ENCODE measurements around the gene BNIP5. TPM values are rescaled to one million over a fixed set of nuclear protein-coding genes. Genes with fewer than 3 reads are reported as not detected.
"Not testable (repeated sequence)": the region's sequence is repeated elsewhere in the genome, so short reads cannot be mapped to it uniquely, and the experiment has no call there.

Gene BNIP5
- polyA plus RNA-seq, 3 donors = 0.10 to 0.18 (median 0.11) TPM

DNA sequence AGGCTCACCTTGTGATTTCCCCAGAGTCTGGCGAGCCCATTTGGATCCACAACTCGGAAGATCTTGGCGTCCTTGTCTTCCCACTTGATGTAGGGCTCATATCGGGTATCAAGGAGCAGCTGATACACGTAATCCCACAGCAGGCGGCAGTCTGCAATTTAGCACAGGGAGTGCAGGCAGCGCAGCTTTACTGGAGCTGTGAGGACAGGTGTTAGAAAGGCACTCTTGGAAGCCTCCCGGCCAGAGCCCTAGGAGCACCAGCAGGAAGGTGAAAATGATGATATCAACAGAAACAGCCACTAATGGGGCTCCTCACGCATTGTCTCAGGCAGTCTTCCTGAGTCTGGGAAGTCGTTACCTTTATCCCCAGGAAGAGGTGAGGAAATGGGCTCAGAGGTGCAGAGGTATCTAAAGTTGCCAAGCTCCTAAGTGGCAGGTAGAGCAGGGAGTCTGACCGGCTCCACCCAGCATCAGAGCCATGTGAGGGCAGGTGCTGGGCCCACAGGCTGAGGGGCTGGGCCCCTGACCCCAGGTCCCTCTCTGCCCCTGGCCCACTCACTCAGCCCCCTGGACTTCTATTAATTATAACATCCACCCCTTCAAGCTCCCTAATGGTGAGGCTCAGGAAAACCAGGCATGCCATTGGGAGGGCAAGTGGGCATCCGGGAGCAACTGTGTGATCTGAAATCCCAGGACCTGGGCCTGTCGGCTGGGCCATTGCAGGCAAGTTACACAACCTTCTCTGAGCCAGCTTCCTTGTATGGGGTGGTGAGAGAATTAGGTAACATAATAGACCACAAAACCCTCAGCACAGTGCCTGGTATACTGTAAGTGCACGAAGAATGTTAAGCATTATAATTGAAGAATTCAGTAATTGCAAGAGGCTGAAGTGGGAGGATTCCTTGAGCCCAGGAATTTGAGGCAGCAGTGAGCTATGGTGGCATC, 32.5 kb upstream of the BNIP5 start:
- no peak for DNase-seq (ENCODE audit: extremely low read depth in 1 of 11, low read depth in 9 of 11, low spot score in 4 of 11)

GRCh38 chr6:36368421-36368820, 31.7 kb upstream of the BNIP5 start:
- DNase-seq (ENCODE audit: extremely low read depth in 1 of 11, low read depth in 9 of 11, low spot score in 4 of 11) = no peak

- no peak for DNase-seq (ENCODE audit: extremely low read depth in 1 of 11, low read depth in 9 of 11, low spot score in 4 of 11)
These were observed 31.1 kb upstream of the BNIP5 start for GRCh38 chr6:36367743-36368142.

DNA sequence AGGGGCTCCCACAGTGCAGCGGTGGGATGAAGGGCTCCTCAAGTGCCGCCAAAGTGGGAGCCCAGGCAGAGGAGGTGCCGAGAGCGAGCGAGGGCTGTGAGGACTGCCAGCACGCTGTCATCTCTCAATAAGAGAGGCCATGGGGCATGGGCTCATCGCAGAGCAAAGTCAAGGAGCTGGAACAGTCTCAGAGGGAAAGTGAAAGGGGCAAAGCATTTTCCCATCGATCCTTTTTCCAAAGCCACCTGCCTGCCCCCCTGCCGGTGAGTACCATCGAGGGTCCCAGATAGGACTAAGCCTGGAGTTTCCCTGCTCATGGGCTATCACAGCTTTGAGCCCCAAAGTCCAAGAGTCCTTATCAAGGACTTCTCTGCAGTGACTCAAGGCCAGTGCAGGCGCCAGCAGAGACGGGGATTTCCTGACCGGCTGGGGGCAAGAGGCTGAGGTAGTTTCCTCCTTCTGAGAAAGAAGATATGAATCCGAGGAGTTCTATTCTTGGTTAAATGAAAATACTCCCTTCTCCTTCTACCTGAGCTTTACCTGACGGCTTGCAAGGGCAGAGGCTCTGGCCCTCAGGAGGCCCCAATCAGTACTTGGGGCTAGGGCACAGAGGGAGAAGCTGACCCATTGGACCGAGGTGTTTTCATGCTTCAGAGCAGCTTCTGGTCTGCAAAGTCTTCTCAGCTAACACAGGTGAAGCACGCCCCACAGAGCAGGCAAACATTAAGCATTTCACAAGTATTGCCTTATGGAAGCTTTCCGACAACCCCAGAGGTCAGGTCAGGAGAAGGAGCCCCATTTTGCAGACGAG, 28.2 kb upstream of the BNIP5 start:
- no peak for DNase-seq (ENCODE audit: extremely low read depth in 1 of 11, low read depth in 9 of 11, low spot score in 4 of 11)

- not testable (repeated sequence) for DNase-seq (ENCODE audit: extremely low read depth in 1 of 11, low read depth in 9 of 11, low spot score in 4 of 11)
These were observed 27.5 kb upstream of the BNIP5 start for GRCh38 chr6:36364061-36364635.

DNA sequence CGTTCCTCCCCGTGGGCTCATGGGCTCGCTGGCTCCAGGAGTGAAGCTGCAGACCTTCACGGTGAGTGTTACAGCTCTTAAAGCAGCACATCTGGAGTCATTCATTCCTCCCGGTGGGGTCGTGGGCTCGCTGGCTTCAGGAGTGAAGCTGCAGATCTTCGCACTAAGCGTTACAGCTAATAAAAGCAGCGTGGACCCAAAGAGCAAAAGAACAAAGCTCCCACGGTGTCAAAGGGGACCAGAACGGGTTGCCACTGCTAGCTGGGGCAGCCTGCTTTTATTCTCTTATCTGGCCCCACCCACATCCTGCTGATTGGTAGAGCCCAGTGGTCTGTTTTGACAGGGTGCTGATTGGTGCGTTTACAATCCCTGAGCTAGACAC, 26.7 kb upstream of the BNIP5 start:
- not testable (repeated sequence) for DNase-seq (ENCODE audit: extremely low read depth in 1 of 11, low read depth in 9 of 11, low spot score in 4 of 11)

- DNase-seq (ENCODE audit: extremely low read depth in 1 of 11, low read depth in 9 of 11, low spot score in 4 of 11) = no peak
These were observed 26.1 kb upstream of the BNIP5 start for GRCh38 chr6:36362551-36363370.

DNA sequence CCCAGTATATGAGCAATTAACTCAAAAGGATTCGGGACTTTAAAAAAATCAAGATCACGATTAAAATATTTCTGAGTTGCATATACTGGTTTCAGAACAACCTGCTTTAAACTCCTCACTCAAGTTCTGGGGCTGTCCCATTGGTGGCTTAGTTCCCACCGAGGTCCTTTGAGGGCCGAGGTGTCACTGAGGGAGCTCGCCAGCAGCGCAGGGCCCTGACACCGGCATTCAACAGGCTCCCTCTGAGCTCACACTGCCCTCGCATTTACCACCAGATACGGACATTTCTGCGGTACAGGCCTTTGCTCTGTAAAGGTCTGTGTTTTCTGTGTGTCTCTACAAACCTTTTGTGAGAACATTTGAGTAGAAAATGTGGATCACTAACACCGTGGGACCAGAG, 24.4 kb upstream of the BNIP5 start:
- DNase-seq (ENCODE audit: extremely low read depth in 1 of 11, low read depth in 9 of 11, low spot score in 4 of 11) = no peak

- DNase-seq (ENCODE audit: extremely low read depth in 1 of 11, low read depth in 9 of 11, low spot score in 4 of 11) = peak; percentile 52 to 83 (median 72)
These were observed 23.8 kb upstream of the BNIP5 start for GRCh38 chr6:36360241-36361054.

GRCh38 chr6:36358226-36358915, 21.7 kb upstream of the BNIP5 start:
- no peak for DNase-seq (ENCODE audit: extremely low read depth in 1 of 11, low read depth in 9 of 11, low spot score in 4 of 11)

GRCh38 chr6:36357872-36358225, 21.2 kb upstream of the BNIP5 start:
- no peak for DNase-seq (ENCODE audit: extremely low read depth in 1 of 11, low read depth in 9 of 11, low spot score in 4 of 11)

DNA sequence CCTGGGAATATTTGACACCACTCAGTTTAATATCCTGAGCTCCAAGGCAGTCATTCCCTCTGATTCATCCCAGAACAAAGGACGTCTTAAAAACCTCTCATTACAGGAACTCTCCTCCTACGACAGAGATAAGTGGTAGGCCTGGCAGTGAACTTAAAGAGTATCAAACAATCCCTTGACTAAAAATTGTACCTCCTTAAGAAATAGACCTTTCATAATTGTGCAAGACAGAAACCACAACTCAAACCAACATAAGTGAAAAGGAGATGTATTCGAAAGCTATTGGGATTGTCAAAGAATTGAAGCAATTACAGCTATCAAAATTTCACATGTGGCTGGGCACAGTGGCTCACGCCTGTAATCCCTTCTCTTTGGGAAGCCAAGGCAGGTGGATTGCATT, 19.1 kb upstream of the BNIP5 start:
- DNase-seq (ENCODE audit: extremely low read depth in 1 of 11, low read depth in 9 of 11, low spot score in 4 of 11) = no peak

DNA sequence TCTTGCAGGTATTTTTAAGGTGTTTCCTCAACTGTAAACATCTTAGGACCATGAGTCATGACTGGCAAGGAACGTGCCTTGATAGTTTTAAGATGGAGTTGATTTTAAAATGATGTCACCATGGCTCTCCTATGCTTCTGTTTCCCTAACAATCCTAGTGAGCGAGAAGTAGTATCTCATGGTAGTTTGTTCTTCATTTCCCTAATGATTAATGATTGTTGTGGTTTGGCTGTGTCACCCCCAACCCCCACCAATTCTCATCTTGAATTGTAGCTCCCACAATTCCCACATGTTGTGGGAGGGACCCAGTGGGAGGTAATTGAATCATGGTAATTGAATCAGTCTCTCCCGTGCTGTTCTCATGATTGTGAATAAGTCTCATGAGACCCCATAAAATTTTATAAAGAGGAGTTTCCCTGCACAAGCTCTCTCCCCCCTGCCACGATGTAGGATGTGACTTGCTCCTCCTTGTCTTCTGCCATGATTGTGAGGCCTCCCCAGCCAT, 16.8 kb upstream of the BNIP5 start:
- DNase-seq (ENCODE audit: extremely low read depth in 1 of 11, low read depth in 9 of 11, low spot score in 4 of 11) = no peak

GRCh38 chr6:36352477-36353157, 15.9 kb upstream of the BNIP5 start:
- DNase-seq (ENCODE audit: extremely low read depth in 1 of 11, low read depth in 9 of 11, low spot score in 4 of 11) = no peak

GRCh38 chr6:36350681-36351571, 14.2 kb upstream of the BNIP5 start:
- no peak for DNase-seq (ENCODE audit: extremely low read depth in 1 of 11, low read depth in 9 of 11, low spot score in 4 of 11)

GRCh38 chr6:36350082-36350481, 13.4 kb upstream of the BNIP5 start:
- DNase-seq (ENCODE audit: extremely low read depth in 1 of 11, low read depth in 9 of 11, low spot score in 4 of 11) = no peak
